ENCODE measurements around the gene SHISA9.

- TF ChIP-seq, protein P1, sequence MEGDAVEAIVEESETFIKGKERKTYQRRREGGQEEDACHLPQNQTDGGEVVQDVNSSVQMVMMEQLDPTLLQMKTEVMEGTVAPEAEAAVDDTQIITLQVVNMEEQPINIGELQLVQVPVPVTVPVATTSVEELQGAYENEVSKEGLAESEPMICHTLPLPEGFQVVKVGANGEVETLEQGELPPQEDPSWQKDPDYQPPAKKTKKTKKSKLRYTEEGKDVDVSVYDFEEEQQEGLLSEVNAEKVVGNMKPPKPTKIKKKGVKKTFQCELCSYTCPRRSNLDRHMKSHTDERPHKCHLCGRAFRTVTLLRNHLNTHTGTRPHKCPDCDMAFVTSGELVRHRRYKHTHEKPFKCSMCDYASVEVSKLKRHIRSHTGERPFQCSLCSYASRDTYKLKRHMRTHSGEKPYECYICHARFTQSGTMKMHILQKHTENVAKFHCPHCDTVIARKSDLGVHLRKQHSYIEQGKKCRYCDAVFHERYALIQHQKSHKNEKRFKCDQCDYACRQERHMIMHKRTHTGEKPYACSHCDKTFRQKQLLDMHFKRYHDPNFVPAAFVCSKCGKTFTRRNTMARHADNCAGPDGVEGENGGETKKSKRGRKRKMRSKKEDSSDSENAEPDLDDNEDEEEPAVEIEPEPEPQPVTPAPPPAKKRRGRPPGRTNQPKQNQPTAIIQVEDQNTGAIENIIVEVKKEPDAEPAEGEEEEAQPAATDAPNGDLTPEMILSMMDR (IDR thresholded peaks at IDR 0.05; ENCODE audit: poor library complexity): no peak
- no peak for TF ChIP-seq EZH2 (IDR thresholded peaks at IDR 0.05; ENCODE audit: borderline replicate concordance)
Measured at GRCh38 chr16:12994402-12994801, 93.0 kb downstream of the SHISA9 start.

Measured in hepatocyte (in vitro differentiated cells).